ENCODE data around the gene SLIRP. TPM values are rescaled to one million over a fixed set of nuclear protein-coding genes. Genes with fewer than 3 reads are reported as not detected.

The SLIRP gene
- total RNA-seq, 1 experiment from 2014 or later: 318 TPM

DNA sequence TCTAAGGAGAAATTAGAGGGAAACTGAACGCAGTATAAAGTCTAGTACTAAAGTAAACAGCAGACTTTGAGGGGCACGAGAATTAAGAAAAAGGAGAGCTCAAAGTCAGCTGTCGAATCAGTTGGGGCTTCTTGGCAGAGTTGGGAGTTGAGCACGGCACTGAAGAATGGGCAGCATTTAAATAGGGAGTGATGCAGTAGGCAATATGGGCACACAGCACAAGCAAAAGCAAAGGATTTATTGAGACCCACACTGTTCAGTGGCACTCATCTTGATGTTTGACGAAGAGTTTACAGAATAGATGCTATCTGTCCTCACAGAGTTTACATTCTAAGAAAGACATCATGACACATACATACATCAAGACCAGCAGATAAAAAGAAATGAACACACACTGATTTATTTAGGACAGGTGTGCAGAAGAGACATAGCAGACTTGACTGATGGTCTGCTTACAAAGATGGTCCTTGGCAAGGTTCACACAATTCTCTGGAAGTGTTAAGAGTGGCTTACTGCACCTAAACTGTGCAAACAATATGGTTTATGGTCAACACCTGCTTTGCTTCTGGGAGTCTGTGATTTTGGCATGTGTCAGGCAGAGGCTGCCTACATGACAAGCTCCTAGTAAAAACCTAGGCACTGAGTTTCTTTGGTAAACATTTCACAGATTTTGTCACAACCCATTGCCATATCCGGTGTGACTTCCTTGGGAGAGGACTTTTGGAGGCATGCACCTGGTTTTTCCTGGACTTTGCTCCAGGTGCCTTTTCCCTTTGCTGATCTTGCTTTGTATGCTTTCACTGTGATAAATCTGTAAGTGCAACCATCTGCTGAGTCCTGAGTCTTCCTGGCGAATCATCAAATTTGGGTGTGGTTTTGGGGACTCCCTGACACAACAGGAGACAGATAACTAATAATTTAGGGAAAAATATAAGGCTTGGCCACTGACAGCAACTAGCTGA lies 26.4 kb upstream of the SLIRP start:
- H3K27ac ChIP-seq (ENCODE audit: low read depth, low read length, poor library complexity, severe bottlenecking): no peak overlapping the region
- intact Hi-C loops (cut with micrococcal nuclease; ENCODE audit: unreplicated experiment): no loop called here
- CTCF ChIA-PET: no interaction called here
- H3K4me1 ChIP-seq (ENCODE audit: insufficient read depth, low read length, poor library complexity, severe bottlenecking): no peaks in the 10 kb centered on the region
- H3K36me3 ChIP-seq (ENCODE audit: insufficient read depth, low read length, poor library complexity, severe bottlenecking): peaks cover 5% of the 10 kb centered on the region
- POLR2A ChIA-PET (ENCODE audit: low non-redundant PET): no interaction called here
- no TSS peak for BruUV-seq (replicated peaks)
- H3K27me3 ChIP-seq (replicated peaks; ENCODE audit: insufficient read depth, low read depth, low read length, poor library complexity): no peaks in the 10 kb centered on the region
- H3K9me3 ChIP-seq (ENCODE audit: low read depth, low read length, poor library complexity, severe bottlenecking): no peaks in the 10 kb centered on the region
- no peak for DNase-seq (ENCODE audit: low spot score)
- no peak overlapping the region for H3K4me3 ChIP-seq (ENCODE audit: low read depth, low read length, poor library complexity, severe bottlenecking)
- TF ChIP-seq, protein P1, sequence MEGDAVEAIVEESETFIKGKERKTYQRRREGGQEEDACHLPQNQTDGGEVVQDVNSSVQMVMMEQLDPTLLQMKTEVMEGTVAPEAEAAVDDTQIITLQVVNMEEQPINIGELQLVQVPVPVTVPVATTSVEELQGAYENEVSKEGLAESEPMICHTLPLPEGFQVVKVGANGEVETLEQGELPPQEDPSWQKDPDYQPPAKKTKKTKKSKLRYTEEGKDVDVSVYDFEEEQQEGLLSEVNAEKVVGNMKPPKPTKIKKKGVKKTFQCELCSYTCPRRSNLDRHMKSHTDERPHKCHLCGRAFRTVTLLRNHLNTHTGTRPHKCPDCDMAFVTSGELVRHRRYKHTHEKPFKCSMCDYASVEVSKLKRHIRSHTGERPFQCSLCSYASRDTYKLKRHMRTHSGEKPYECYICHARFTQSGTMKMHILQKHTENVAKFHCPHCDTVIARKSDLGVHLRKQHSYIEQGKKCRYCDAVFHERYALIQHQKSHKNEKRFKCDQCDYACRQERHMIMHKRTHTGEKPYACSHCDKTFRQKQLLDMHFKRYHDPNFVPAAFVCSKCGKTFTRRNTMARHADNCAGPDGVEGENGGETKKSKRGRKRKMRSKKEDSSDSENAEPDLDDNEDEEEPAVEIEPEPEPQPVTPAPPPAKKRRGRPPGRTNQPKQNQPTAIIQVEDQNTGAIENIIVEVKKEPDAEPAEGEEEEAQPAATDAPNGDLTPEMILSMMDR (conservative IDR thresholded peaks at IDR 0.05; ENCODE audit: low read depth, low read length): no peak
- no peak for TF ChIP-seq EZH2 (IDR thresholded peaks at IDR 0.05; ENCODE audit: borderline replicate concordance, low read depth, low read length, poor library complexity, severe bottlenecking)

- CTCF ChIA-PET: no interaction called here
- no peak for DNase-seq (ENCODE audit: low spot score)
These were observed 25.7 kb upstream of the SLIRP start for GRCh38 chr14:77682158-77682553.

GRCh38 chr14:77691259-77691658 lies 16.6 kb upstream of the SLIRP start:
- ChIA-PET CTCF (no interaction called here), POLR2A (ENCODE audit: low non-redundant PET) (no interaction called here)
- Histone ChIP-seq H3K27ac (ENCODE audit: low read depth, low read length, poor library complexity, severe bottlenecking) (no peak overlapping the region), H3K36me3 (ENCODE audit: insufficient read depth, low read length, poor library complexity, severe bottlenecking) (peaks cover 19% of the 10 kb centered on the region), H3K27me3 (replicated peaks; ENCODE audit: insufficient read depth, low read depth, low read length, poor library complexity) (no peaks in the 10 kb centered on the region), H3K4me3 (ENCODE audit: low read depth, low read length, poor library complexity, severe bottlenecking) (no peak overlapping the region), H3K9me3 (ENCODE audit: low read depth, low read length, poor library complexity, severe bottlenecking) (no peaks in the 10 kb centered on the region), H3K4me1 (ENCODE audit: insufficient read depth, low read length, poor library complexity, severe bottlenecking) (no peaks in the 10 kb centered on the region)
- intact Hi-C loops (cut with micrococcal nuclease; ENCODE audit: unreplicated experiment): no loop called here
- DNase-seq (ENCODE audit: low spot score): no peak
- TF ChIP-seq, protein P1 (conservative IDR thresholded peaks at IDR 0.05; ENCODE audit: low read depth, low read length): no peak
- no peak for TF ChIP-seq EZH2 (IDR thresholded peaks at IDR 0.05; ENCODE audit: borderline replicate concordance, low read depth, low read length, poor library complexity, severe bottlenecking)
- BruUV-seq (replicated peaks): no TSS peak

More at GRCh38 chr14:77682158-77682553, 25.7 kb upstream of the SLIRP start:
- no TSS peak for BruUV-seq (replicated peaks)
- Histone ChIP-seq H3K4me1 (ENCODE audit: insufficient read depth, low read length, poor library complexity, severe bottlenecking) (no peaks in the 10 kb centered on the region), H3K36me3 (ENCODE audit: insufficient read depth, low read length, poor library complexity, severe bottlenecking) (peaks cover 5% of the 10 kb centered on the region), H3K27me3 (replicated peaks; ENCODE audit: insufficient read depth, low read depth, low read length, poor library complexity) (no peaks in the 10 kb centered on the region), H3K4me3 (ENCODE audit: low read depth, low read length, poor library complexity, severe bottlenecking) (no peak overlapping the region), H3K9me3 (ENCODE audit: low read depth, low read length, poor library complexity, severe bottlenecking) (no peaks in the 10 kb centered on the region), H3K27ac (ENCODE audit: low read depth, low read length, poor library complexity, severe bottlenecking) (no peak overlapping the region)
- intact Hi-C loops (cut with micrococcal nuclease; ENCODE audit: unreplicated experiment): no loop called here
- POLR2A ChIA-PET (ENCODE audit: low non-redundant PET): no interaction called here
- TF ChIP-seq EZH2 (IDR thresholded peaks at IDR 0.05; ENCODE audit: borderline replicate concordance, low read depth, low read length, poor library complexity, severe bottlenecking): no peak
- TF ChIP-seq, protein P1 (conservative IDR thresholded peaks at IDR 0.05; ENCODE audit: low read depth, low read length): no peak

Data from A673 (cell line).